Central memory CD8-positive, alpha-beta T cell (primary cell): Measurements from ENCODE around the gene FBXW8.

ENCODE experiments used
- ATAC-seq: fragments of 150-1000 bp; cut with Tn5 transposase; replicated peaks from 2 replicates; pipeline ENCODE4 v1.10.0; 2022; ENCODE audit warnings: mild to moderate bottlenecking, moderate FRiP score, moderate number of reproducible peaks; ENCODE audit not compliant: poor library complexity, severe bottlenecking; ENCODE audit errors: extremely low read depth
- DNase-seq, 2 donors: peaks; one replicate each; pipeline ENCODE4 v3.0.0; 2021; ENCODE audit warnings: low spot score in 2 of 2
- H3K27ac Mint-ChIP-seq: one replicate; pipeline ENCODE4 v1.8.0; 2022; ENCODE audit warnings: low read depth, mild to moderate bottlenecking, moderate library complexity, mixed read lengths
- H3K27me3 Mint-ChIP-seq: one replicate; pipeline ENCODE4 v1.8.0; 2022; ENCODE audit warnings: mixed read lengths
- H3K36me3 Mint-ChIP-seq: one replicate; pipeline ENCODE4 v1.8.0; 2022; ENCODE audit warnings: mild to moderate bottlenecking, moderate library complexity, mixed read lengths; ENCODE audit not compliant: insufficient read depth
- H3K4me1 Mint-ChIP-seq: one replicate; pipeline ENCODE4 v1.8.0; 2022; ENCODE audit warnings: mixed read lengths
- H3K4me3 Mint-ChIP-seq: one replicate; pipeline ENCODE4 v1.8.0; 2022; ENCODE audit warnings: mild to moderate bottlenecking, moderate library complexity, mixed read lengths
- H3K9me3 Mint-ChIP-seq: one replicate; pipeline ENCODE4 v1.8.0; 2022; ENCODE audit warnings: mixed read lengths

Gene FBXW8

GRCh38 chr12:116894913-116895312, 15.8 kb upstream of the FBXW8 start:
- Mint-ChIP-seq H3K9me3 (no peaks in the 10 kb centered on the region), H3K4me3 (no peak overlapping the region)
- no peak for ATAC-seq

GRCh38 chr12:116896411-116896924, 14.3 kb upstream of the FBXW8 start:
- Mint-ChIP-seq H3K9me3 (no peaks in the 10 kb centered on the region), H3K4me3 (no peak overlapping the region), H3K27ac (no peak overlapping the region), H3K27me3 (peaks cover 44% of the 10 kb centered on the region), H3K36me3 (no peaks in the 10 kb centered on the region), H3K4me1 (no peaks in the 10 kb centered on the region)
- DNase-seq (no peak), ATAC-seq (no peak)

More at GRCh38 chr12:116894913-116895312, 15.8 kb upstream of the FBXW8 start:
- Mint-ChIP-seq H3K36me3 (no peaks in the 10 kb centered on the region), H3K27ac (no peak overlapping the region), H3K4me1 (no peaks in the 10 kb centered on the region), H3K27me3 (peaks cover 38% of the 10 kb centered on the region)
- no peak for DNase-seq

- peaks cover 54% of the 10 kb centered on the region for H3K27me3 Mint-ChIP-seq
- no peak overlapping the region for H3K27ac Mint-ChIP-seq
- no peaks in the 10 kb centered on the region for H3K9me3 Mint-ChIP-seq
- DNase-seq, result no peak
- no peak overlapping the region for H3K4me3 Mint-ChIP-seq
- no peaks in the 10 kb centered on the region for H3K4me1 Mint-ChIP-seq
- no peaks in the 10 kb centered on the region for H3K36me3 Mint-ChIP-seq
- ATAC-seq, result no peak
These were observed 13.3 kb upstream of the FBXW8 start for GRCh38 chr12:116897476-116897875.

GRCh38 chr12:116898669-116899068, 12.1 kb upstream of the FBXW8 start:
- no peak overlapping the region for H3K27ac Mint-ChIP-seq
- H3K36me3 Mint-ChIP-seq, result no peaks in the 10 kb centered on the region
- DNase-seq (no peak), ATAC-seq (no peak)
- H3K4me3 Mint-ChIP-seq, result no peak overlapping the region
- H3K9me3 Mint-ChIP-seq, result no peaks in the 10 kb centered on the region
- peaks cover 65% of the 10 kb centered on the region for H3K27me3 Mint-ChIP-seq
- no peaks in the 10 kb centered on the region for H3K4me1 Mint-ChIP-seq

GRCh38 chr12:116901612-116902011, 9.1 kb upstream of the FBXW8 start:
- no peaks in the 10 kb centered on the region for H3K4me1 Mint-ChIP-seq
- H3K27ac Mint-ChIP-seq, result no peak overlapping the region
- H3K9me3 Mint-ChIP-seq, result no peaks in the 10 kb centered on the region
- no peaks in the 10 kb centered on the region for H3K36me3 Mint-ChIP-seq
- H3K4me3 Mint-ChIP-seq, result no peak overlapping the region
- DNase-seq, result no peak
- peaks cover 61% of the 10 kb centered on the region for H3K27me3 Mint-ChIP-seq
- ATAC-seq, result no peak

GRCh38 chr12:116903818-116904217, 6.9 kb upstream of the FBXW8 start:
- Mint-ChIP-seq H3K9me3 (no peaks in the 10 kb centered on the region), H3K27me3 (peaks cover 54% of the 10 kb centered on the region), H3K4me1 (no peaks in the 10 kb centered on the region), H3K27ac (no peak overlapping the region), H3K36me3 (no peaks in the 10 kb centered on the region), H3K4me3 (no peak overlapping the region)
- ATAC-seq (no peak), DNase-seq (no peak)

- DNase-seq (no peak), ATAC-seq (no peak)
- peaks cover 31% of the 10 kb centered on the region for H3K27me3 Mint-ChIP-seq
- no peak overlapping the region for H3K4me3 Mint-ChIP-seq
- no peak overlapping the region for H3K27ac Mint-ChIP-seq
- H3K4me1 Mint-ChIP-seq, result peaks cover 7% of the 10 kb centered on the region
- H3K9me3 Mint-ChIP-seq, result no peaks in the 10 kb centered on the region
- H3K36me3 Mint-ChIP-seq, result no peaks in the 10 kb centered on the region
These were observed 4.5 kb upstream of the FBXW8 start for GRCh38 chr12:116906285-116906684.

GRCh38 chr12:116910280-116910644, 488 bp upstream of the FBXW8 start:
- H3K27me3 Mint-ChIP-seq, result no peaks in the 10 kb centered on the region
- ATAC-seq (no peak), DNase-seq (no peak)
- peak overlapping the region; percentile 86 for H3K27ac Mint-ChIP-seq
- H3K4me1 Mint-ChIP-seq, result peaks cover 22% of the 10 kb centered on the region
- peaks cover 1% of the 10 kb centered on the region for H3K36me3 Mint-ChIP-seq
- peak overlapping the region; percentile 88 for H3K4me3 Mint-ChIP-seq
- no peaks in the 10 kb centered on the region for H3K9me3 Mint-ChIP-seq

- no peak overlapping the region for H3K4me3 Mint-ChIP-seq
- no peak for ATAC-seq
- H3K27ac Mint-ChIP-seq, result peak overlapping the region; percentile 62
- H3K36me3 Mint-ChIP-seq, result peaks cover 8% of the 10 kb centered on the region
- no peak for DNase-seq
- H3K27me3 Mint-ChIP-seq, result no peaks in the 10 kb centered on the region
- peaks cover 53% of the 10 kb centered on the region for H3K4me1 Mint-ChIP-seq
- H3K9me3 Mint-ChIP-seq, result no peaks in the 10 kb centered on the region
These were observed 4.6 kb downstream of the FBXW8 start for GRCh38 chr12:116915326-116915725.

- DNase-seq (no peak), ATAC-seq (no peak)
- Mint-ChIP-seq H3K36me3 (peaks cover 8% of the 10 kb centered on the region), H3K27me3 (no peaks in the 10 kb centered on the region), H3K9me3 (no peaks in the 10 kb centered on the region), H3K4me3 (no peak overlapping the region), H3K4me1 (peaks cover 56% of the 10 kb centered on the region), H3K27ac (peak overlapping the region; percentile 95)
These were observed 5.4 kb downstream of the FBXW8 start for GRCh38 chr12:116916122-116916521.

GRCh38 chr12:116916714-116917114, 6.0 kb downstream of the FBXW8 start:
- Mint-ChIP-seq H3K4me1 (peaks cover 57% of the 10 kb centered on the region), H3K4me3 (peak overlapping the region; percentile 60), H3K27me3 (no peaks in the 10 kb centered on the region), H3K9me3 (no peaks in the 10 kb centered on the region), H3K36me3 (peaks cover 8% of the 10 kb centered on the region), H3K27ac (peak overlapping the region; percentile 95)
- DNase-seq, result peak in 1 of 2 donors; percentile 37
- ATAC-seq, result peak; percentile 92

GRCh38 chr12:116918464-116918863, 7.7 kb downstream of the FBXW8 start:
- peaks cover 63% of the 10 kb centered on the region for H3K4me1 Mint-ChIP-seq
- no peak for DNase-seq
- H3K4me3 Mint-ChIP-seq, result no peak overlapping the region
- no peaks in the 10 kb centered on the region for H3K9me3 Mint-ChIP-seq
- no peak overlapping the region for H3K27ac Mint-ChIP-seq
- no peak for ATAC-seq
- H3K36me3 Mint-ChIP-seq, result peaks cover 7% of the 10 kb centered on the region
- H3K27me3 Mint-ChIP-seq, result no peaks in the 10 kb centered on the region

GRCh38 chr12:116919247-116919661, 8.5 kb downstream of the FBXW8 start:
- Mint-ChIP-seq H3K4me1 (peaks cover 69% of the 10 kb centered on the region), H3K27me3 (no peaks in the 10 kb centered on the region), H3K9me3 (no peaks in the 10 kb centered on the region), H3K36me3 (peaks cover 7% of the 10 kb centered on the region), H3K27ac (no peak overlapping the region), H3K4me3 (no peak overlapping the region)
- ATAC-seq, result no peak
- DNase-seq, result no peak
